Fibroblast of the aortic adventitia (primary cell): ENCODE results near the gene LONP1. TPM values are rescaled to one million over a fixed set of nuclear protein-coding genes. Genes with fewer than 3 reads are reported as not detected.

ENCODE experiments used
- DNase-seq: peaks from one replicate; pipeline ENCODE4 v3.0.0-alpha.2; 2010; ENCODE audit warnings: low read depth
- H3K4me3 ChIP-seq: 2 replicates; pipeline ENCODE4 v1.5.1; 2011; ENCODE audit warnings: low read depth, mild to moderate bottlenecking, control low read depth, low read length, moderate library complexity
- total RNA-seq: library from RNA; depleted of rRNA; stranded (reverse); fragments of >200 nt; gene quantifications from 2 replicates; pipeline ENCODE4 v1.2.3, GENCODE V29; 2012; ENCODE audit warnings: low replicate concordance
- TF ChIP-seq, protein P1 (sequence below): IDR thresholded peaks from 2 replicates; pipeline ENCODE4 v1.5.1; 2011; ENCODE audit warnings: mild to moderate bottlenecking, low read length, control low read depth, inconsistent platforms; ENCODE audit not compliant: insufficient read depth

Gene LONP1
- total RNA-seq, 1 donor, result 80.3 TPM

DNA sequence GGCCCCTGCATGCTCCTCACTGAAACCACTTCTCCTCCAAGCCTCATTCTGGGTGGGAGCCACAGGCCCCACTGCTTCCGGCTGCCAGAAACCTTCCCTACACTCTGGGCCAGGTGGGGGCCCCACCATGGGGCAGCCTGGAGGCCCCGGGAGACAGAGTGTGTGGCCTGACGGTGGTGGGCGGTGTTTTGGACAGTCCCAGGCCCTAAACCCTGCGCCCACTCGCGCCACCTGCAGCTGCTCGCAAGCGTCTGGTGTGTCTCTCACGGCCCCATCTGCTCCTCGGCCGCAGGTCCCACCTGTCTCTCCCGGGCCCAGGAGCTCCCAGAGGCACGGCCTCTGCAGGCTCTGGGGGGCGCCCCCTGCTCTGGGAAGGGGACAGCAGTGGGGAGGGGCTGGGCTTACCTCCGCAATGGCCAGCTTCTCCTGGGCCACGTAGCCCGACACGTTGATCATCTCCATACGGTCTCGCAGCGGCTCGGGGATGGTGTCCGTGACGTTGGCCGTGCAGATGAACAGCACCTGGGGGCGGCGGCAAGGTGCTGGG lies 24.2 kb downstream of the LONP1 start:
- DNase-seq, result no peak
- TF ChIP-seq, protein P1, sequence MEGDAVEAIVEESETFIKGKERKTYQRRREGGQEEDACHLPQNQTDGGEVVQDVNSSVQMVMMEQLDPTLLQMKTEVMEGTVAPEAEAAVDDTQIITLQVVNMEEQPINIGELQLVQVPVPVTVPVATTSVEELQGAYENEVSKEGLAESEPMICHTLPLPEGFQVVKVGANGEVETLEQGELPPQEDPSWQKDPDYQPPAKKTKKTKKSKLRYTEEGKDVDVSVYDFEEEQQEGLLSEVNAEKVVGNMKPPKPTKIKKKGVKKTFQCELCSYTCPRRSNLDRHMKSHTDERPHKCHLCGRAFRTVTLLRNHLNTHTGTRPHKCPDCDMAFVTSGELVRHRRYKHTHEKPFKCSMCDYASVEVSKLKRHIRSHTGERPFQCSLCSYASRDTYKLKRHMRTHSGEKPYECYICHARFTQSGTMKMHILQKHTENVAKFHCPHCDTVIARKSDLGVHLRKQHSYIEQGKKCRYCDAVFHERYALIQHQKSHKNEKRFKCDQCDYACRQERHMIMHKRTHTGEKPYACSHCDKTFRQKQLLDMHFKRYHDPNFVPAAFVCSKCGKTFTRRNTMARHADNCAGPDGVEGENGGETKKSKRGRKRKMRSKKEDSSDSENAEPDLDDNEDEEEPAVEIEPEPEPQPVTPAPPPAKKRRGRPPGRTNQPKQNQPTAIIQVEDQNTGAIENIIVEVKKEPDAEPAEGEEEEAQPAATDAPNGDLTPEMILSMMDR, result no peak
- H3K4me3 ChIP-seq, result no peak overlapping the region

DNA sequence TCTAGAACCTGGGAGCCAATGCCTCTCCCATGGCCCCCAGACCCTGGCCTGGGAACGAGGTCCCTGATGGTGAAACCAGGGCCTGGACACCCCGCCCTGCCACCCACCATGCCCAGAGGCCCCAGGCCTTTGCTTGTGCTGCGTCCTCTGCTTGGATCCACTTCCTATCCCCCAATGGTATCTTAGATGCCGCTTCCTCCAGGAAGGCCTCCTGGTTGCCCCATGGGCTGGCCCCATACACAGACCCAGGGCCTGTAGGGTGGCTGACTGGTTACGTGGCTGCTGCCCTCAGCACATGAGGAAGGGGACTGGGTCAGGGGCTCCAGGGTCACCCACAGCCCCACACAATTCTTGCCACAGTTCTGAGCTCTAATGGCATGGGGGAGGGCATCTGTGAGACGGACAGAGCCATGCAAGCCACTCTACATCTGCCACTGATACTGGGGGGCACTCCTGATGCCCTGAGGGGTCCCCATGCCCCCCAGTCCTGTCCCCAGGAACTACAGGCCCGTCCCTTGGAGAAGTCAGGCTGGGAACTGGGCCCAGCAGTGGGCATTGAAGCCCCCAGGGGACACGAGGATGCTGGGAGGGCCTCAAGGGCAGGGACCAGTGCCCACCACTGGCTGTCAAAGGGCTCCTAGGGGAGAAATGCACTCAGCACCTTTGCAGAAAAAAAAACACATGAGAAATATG lies 24.8 kb downstream of the LONP1 start:
- no peak overlapping the region for H3K4me3 ChIP-seq
- DNase-seq, result no peak
- TF ChIP-seq, protein P1, result no peak

DNA sequence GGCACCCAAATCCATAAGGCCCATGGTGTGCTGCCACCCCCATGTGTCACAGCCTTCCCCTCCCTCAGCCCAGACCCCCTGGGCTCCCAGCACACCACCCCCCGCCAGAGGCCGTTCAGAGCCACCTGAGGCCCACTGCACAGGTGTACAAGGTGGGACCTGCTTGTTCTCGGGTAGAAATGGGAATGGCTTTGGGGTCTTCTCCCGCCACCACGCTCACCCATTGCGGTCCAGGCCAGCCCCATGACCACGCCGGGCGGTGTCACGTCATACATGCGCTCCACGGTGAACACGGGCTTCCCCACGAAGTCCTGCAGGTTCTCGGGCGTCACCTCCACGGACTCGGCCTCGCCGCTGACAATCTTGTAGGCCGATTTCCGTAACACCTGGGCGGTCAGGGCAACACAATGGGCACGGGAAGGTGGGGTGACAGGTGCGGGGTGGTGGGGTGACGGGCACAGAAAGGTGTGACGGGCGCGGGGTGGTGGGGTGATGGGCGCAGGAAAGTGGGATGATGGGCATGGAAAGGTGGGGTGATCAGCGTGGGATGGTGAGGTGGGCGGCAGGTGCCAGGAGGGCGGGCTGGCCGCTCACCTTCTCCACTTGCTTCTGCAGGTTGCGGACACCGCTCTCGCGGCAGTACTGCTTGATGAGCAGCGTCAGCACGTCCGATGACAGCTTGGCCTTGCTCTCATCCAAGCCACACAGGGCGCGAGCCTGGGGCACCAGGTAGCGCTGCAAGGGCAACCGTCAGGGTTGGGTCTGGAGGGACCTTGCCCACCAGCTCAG lies 25.6 kb downstream of the LONP1 start:
- DNase-seq, result no peak
- TF ChIP-seq, protein P1, result no peak
- no peak overlapping the region for H3K4me3 ChIP-seq

DNA sequence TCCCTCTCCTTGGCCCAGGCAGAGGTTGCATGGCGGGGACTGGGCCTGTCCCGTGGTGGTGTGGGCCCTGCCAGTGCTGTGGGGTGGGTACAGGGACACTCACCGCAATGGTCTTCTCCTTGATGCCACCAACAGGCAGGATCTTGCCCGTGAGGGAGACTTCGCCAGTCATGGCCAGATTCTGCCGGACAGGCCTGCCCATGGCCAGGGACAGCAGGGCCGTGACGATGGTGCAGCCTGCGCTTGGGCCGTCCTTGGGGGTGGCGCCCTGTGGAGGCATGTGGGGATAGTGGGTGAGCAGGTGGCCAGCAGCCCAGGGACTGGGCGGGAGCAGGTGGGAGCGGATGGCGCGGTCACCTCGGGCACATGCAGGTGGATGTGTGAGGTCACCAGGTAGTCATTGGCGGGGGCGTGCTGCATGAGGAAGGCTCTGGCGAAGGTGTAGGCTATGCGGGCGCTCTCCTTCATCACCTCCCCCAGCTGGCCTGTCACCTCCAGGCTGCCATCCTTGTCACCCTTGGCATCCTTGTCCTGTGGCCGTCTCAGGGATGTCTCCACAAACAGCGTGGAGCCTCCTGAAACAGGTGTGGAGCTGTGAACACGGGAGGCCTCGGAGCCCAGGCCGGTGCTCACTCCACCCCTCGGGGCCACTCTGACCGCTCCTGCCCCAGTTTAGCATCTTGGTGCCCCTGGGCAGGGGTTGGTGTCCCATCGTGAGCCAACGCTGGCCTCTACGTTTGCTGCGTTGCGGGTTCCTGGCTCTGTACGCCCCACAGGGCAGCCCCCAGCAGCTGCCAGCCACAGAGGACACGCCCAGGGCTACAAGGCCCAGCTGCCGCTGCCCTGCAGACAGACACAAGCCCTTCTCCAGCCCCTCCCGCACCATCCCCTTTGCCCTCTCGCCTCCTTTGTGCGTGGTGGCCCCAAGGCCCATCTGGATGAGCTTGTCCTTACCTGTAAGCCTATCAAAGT lies 26.5 kb downstream of the LONP1 start:
- no peak overlapping the region for H3K4me3 ChIP-seq
- DNase-seq, result no peak
- TF ChIP-seq, protein P1, result no peak

DNA sequence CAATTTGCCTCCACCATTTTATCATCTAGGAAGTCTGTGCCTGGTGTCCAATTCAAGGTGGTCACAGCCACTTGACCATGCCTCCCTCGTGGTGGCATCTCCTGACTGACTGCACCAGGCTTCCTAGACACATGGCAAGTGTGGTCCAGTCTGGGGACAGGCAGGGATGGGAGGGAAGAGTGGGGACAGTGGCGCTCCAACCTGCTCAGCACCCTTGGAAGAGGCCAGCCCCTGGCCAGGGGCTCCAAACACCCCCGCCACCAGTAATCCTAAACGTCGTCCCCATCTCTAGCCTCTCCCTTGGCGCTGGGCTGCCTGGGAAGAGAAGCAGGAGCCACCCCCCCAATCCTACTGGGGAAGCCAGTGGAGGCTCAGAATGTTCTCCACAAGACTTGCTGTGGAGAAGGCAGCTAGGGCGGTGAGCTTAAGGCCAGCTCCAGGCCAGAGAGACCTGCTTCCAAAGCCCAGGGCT lies 27.2 kb downstream of the LONP1 start:
- TF ChIP-seq, protein P1, result no peak
- H3K4me3 ChIP-seq, result no peak overlapping the region
- DNase-seq, result no peak
